Measurements from ENCODE around the gene MYMX.

The MYMX gene

GRCh38 chr6:44171899-44172546, 44.7 kb upstream of the MYMX start:
- H3K4me3 ChIP-seq (ENCODE audit: low read length in 2 of 2) = no peak overlapping the region
- no peak for DNase-seq (ENCODE audit: low spot score)
- H3K4me2 ChIP-seq (ENCODE audit: insufficient read depth, low read length, poor library complexity, severe bottlenecking) = no peak overlapping the region
- no peaks in the 10 kb centered on the region for H3K36me3 ChIP-seq (replicated peaks in 1 of 2; ENCODE audit: control insufficient read depth in 2 of 2, insufficient read depth in 2 of 2, low read length in 2 of 2)
- peak overlapping the region; percentile 99 for H2AK5ac ChIP-seq (ENCODE audit: low read depth, low read length)
- H2AFZ ChIP-seq (ENCODE audit: low read length) = no peak overlapping the region
- H3K14ac ChIP-seq (ENCODE audit: low read length) = no peak overlapping the region
- no peaks in the 10 kb centered on the region for H3K9me3 ChIP-seq (replicated peaks in 1 of 2; ENCODE audit: control insufficient read depth in 2 of 2, insufficient read depth in 1 of 2, low read depth in 1 of 2, low read length in 2 of 2)
- peaks cover under 1 to 9% of the 10 kb centered on the region in 2 donors for H3K4me1 ChIP-seq (ENCODE audit: control insufficient read depth in 2 of 2, insufficient read depth in 1 of 2, low read depth in 1 of 2, low read length in 2 of 2)
- no peak overlapping the region for H3K27ac ChIP-seq (replicated peaks; ENCODE audit: low read length)
- peak overlapping the region; percentile 72 for H4K8ac ChIP-seq (ENCODE audit: low read depth, low read length)
- no peaks in the 10 kb centered on the region for H3K79me1 ChIP-seq (ENCODE audit: low read depth, low read length)
- no peak overlapping the region for H2BK5ac ChIP-seq (ENCODE audit: low read length)
- WGBS, 2 donors (ENCODE audit: extremely low coverage in 2 of 2, insufficient read length in 2 of 2, insufficient replicate concordance in 1 of 2) = no CpG with 5 or more reads among the region's 12 CpGs
- H3K9ac ChIP-seq (ENCODE audit: low read depth, low read length, poor library complexity) = no peak overlapping the region
- no peak overlapping the region for H2BK12ac ChIP-seq (ENCODE audit: low read length)
- peaks cover 0 to 16% (median 0%) of the 10 kb centered on the region in 3 experiments for H3K27me3 ChIP-seq (ENCODE audit: control insufficient read depth in 3 of 3, insufficient read depth in 3 of 3, low read depth in 1 of 3, low read length in 3 of 3)
- no peak overlapping the region for H4K91ac ChIP-seq (ENCODE audit: low read depth, low read length, poor library complexity)
- no peak overlapping the region for H2BK120ac ChIP-seq (ENCODE audit: low read depth, low read length)
- H3K23ac ChIP-seq (ENCODE audit: low read depth, low read length, poor library complexity) = no peak overlapping the region
- H3K18ac ChIP-seq (ENCODE audit: low read length) = peak overlapping the region; percentile 27
- peak overlapping the region; percentile 91 for H2BK15ac ChIP-seq (ENCODE audit: low read length)
- H3K4ac ChIP-seq (ENCODE audit: low read length) = no peak overlapping the region

- H2BK120ac ChIP-seq (ENCODE audit: low read depth, low read length) = no peak overlapping the region
- H3K27ac ChIP-seq (replicated peaks; ENCODE audit: low read length) = no peak overlapping the region
- no peak overlapping the region for H3K4ac ChIP-seq (ENCODE audit: low read length)
- H3K18ac ChIP-seq (ENCODE audit: low read length) = no peak overlapping the region
- H3K4me3 ChIP-seq (ENCODE audit: low read length in 2 of 2) = no peak overlapping the region
- peaks cover 0 to 11% of the 10 kb centered on the region in 2 donors for H3K4me1 ChIP-seq (ENCODE audit: control insufficient read depth in 2 of 2, insufficient read depth in 1 of 2, low read depth in 1 of 2, low read length in 2 of 2)
- H2BK5ac ChIP-seq (ENCODE audit: low read length) = no peak overlapping the region
- H3K9me3 ChIP-seq (replicated peaks in 1 of 2; ENCODE audit: control insufficient read depth in 2 of 2, insufficient read depth in 1 of 2, low read depth in 1 of 2, low read length in 2 of 2) = no peaks in the 10 kb centered on the region
- H2BK15ac ChIP-seq (ENCODE audit: low read length) = no peak overlapping the region
- no peak overlapping the region for H3K9ac ChIP-seq (ENCODE audit: low read depth, low read length, poor library complexity)
- no peak overlapping the region for H2AK5ac ChIP-seq (ENCODE audit: low read depth, low read length)
- DNase-seq (ENCODE audit: low spot score) = peak; percentile 71
- no peak overlapping the region for H3K14ac ChIP-seq (ENCODE audit: low read length)
- H2AFZ ChIP-seq (ENCODE audit: low read length) = no peak overlapping the region
- no peaks in the 10 kb centered on the region for H3K36me3 ChIP-seq (replicated peaks in 1 of 2; ENCODE audit: control insufficient read depth in 2 of 2, insufficient read depth in 2 of 2, low read length in 2 of 2)
- H3K79me1 ChIP-seq (ENCODE audit: low read depth, low read length) = no peaks in the 10 kb centered on the region
- no CpG with 5 or more reads among the region's 15 CpGs for WGBS, 2 donors (ENCODE audit: extremely low coverage in 2 of 2, insufficient read length in 2 of 2, insufficient replicate concordance in 1 of 2)
- H3K27me3 ChIP-seq (ENCODE audit: control insufficient read depth in 3 of 3, insufficient read depth in 3 of 3, low read depth in 1 of 3, low read length in 3 of 3) = peaks cover 0 to 16% (median 0%) of the 10 kb centered on the region in 3 experiments
- H4K8ac ChIP-seq (ENCODE audit: low read depth, low read length) = no peak overlapping the region
- no peak overlapping the region for H2BK12ac ChIP-seq (ENCODE audit: low read length)
- H4K91ac ChIP-seq (ENCODE audit: low read depth, low read length, poor library complexity) = no peak overlapping the region
- H3K4me2 ChIP-seq (ENCODE audit: insufficient read depth, low read length, poor library complexity, severe bottlenecking) = no peak overlapping the region
- no peak overlapping the region for H3K23ac ChIP-seq (ENCODE audit: low read depth, low read length, poor library complexity)
Observed at GRCh38 chr6:44172731-44173500, 43.8 kb upstream of the MYMX start.

GRCh38 chr6:44176130-44176761, 40.5 kb upstream of the MYMX start:
- H3K18ac ChIP-seq (ENCODE audit: low read length) = peak overlapping the region; percentile 70
- no peaks in the 10 kb centered on the region for H3K79me1 ChIP-seq (ENCODE audit: low read depth, low read length)
- H4K91ac ChIP-seq (ENCODE audit: low read depth, low read length, poor library complexity) = no peak overlapping the region
- H2BK15ac ChIP-seq (ENCODE audit: low read length) = peak overlapping the region; percentile 98
- no peak overlapping the region for H2BK12ac ChIP-seq (ENCODE audit: low read length)
- no peak overlapping the region for H3K14ac ChIP-seq (ENCODE audit: low read length)
- H3K4ac ChIP-seq (ENCODE audit: low read length) = no peak overlapping the region
- peaks cover 0 to 11% of the 10 kb centered on the region in 2 donors for H3K4me1 ChIP-seq (ENCODE audit: control insufficient read depth in 2 of 2, insufficient read depth in 1 of 2, low read depth in 1 of 2, low read length in 2 of 2)
- no peak overlapping the region for H3K23ac ChIP-seq (ENCODE audit: low read depth, low read length, poor library complexity)
- H4K8ac ChIP-seq (ENCODE audit: low read depth, low read length) = no peak overlapping the region
- H3K4me3 ChIP-seq (ENCODE audit: low read length in 2 of 2) = no peak overlapping the region
- no peaks in the 10 kb centered on the region for H3K36me3 ChIP-seq (replicated peaks in 1 of 2; ENCODE audit: control insufficient read depth in 2 of 2, insufficient read depth in 2 of 2, low read length in 2 of 2)
- H3K4me2 ChIP-seq (ENCODE audit: insufficient read depth, low read length, poor library complexity, severe bottlenecking) = no peak overlapping the region
- no CpG with 5 or more reads among the region's 15 CpGs for WGBS, 2 donors (ENCODE audit: extremely low coverage in 2 of 2, insufficient read length in 2 of 2, insufficient replicate concordance in 1 of 2)
- DNase-seq (ENCODE audit: low spot score) = no peak
- peak overlapping the region; percentile 78 for H2BK5ac ChIP-seq (ENCODE audit: low read length)
- no peak overlapping the region for H3K27ac ChIP-seq (replicated peaks; ENCODE audit: low read length)
- peak overlapping the region; percentile 23 for H2AK5ac ChIP-seq (ENCODE audit: low read depth, low read length)
- peak overlapping the region; percentile 1 for H2BK120ac ChIP-seq (ENCODE audit: low read depth, low read length)
- H3K9me3 ChIP-seq (replicated peaks in 1 of 2; ENCODE audit: control insufficient read depth in 2 of 2, insufficient read depth in 1 of 2, low read depth in 1 of 2, low read length in 2 of 2) = no peaks in the 10 kb centered on the region
- H3K9ac ChIP-seq (ENCODE audit: low read depth, low read length, poor library complexity) = no peak overlapping the region
- H3K27me3 ChIP-seq (ENCODE audit: control insufficient read depth in 3 of 3, insufficient read depth in 3 of 3, low read depth in 1 of 3, low read length in 3 of 3) = peaks cover 0 to 1% (median 0%) of the 10 kb centered on the region in 3 experiments
- H2AFZ ChIP-seq (ENCODE audit: low read length) = no peak overlapping the region

All from neuronal stem cell (in vitro differentiated cells).